GM19239 (cell line): ENCODE data around the gene PRKAA2.

ENCODE experiments used
- DNase-seq: peaks from one replicate; pipeline ENCODE4 v3.0.0; 2011; ENCODE audit warnings: low spot score; ENCODE audit not compliant: insufficient read length
- FAIRE-seq: peaks from 2 replicates; lab custom pipeline; 2011; peaks lifted over from hg19 to GRCh38; lab: Jason Lieb, UNC

The PRKAA2 gene

GRCh38 chr1:56648546-56648945 lies 3.4 kb downstream of the PRKAA2 start:
- FAIRE-seq (no peak), DNase-seq (no peak)

- FAIRE-seq (no peak), DNase-seq (no peak)
Measured at GRCh38 chr1:56654126-56654923, 9.2 kb downstream of the PRKAA2 start.

- DNase-seq = no peak
Measured at GRCh38 chr1:56655991-56656613, 11.0 kb downstream of the PRKAA2 start.

DNA sequence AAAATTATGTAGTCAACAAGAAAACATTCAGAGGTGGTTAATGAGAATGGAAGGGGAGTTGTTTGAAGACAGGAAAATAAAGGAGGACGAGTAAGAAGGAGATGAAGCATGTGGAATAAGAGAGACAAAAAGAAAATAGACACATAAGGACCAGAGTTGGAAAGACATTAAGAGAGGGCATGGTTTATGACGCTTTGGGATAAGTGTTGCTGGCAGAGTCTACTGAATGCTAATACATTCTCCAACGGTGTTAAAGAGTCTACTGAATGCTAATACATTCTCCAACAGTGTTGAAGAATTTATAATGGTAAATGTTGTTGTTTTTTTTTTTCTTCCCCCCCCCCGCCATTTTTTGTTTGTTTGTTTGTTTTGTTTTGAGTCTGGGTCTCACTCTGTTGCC lies 13.1 kb downstream of the PRKAA2 start:
- FAIRE-seq = no peak

More at GRCh38 chr1:56655991-56656613, 11.0 kb downstream of the PRKAA2 start:
- FAIRE-seq = no peak

DNA sequence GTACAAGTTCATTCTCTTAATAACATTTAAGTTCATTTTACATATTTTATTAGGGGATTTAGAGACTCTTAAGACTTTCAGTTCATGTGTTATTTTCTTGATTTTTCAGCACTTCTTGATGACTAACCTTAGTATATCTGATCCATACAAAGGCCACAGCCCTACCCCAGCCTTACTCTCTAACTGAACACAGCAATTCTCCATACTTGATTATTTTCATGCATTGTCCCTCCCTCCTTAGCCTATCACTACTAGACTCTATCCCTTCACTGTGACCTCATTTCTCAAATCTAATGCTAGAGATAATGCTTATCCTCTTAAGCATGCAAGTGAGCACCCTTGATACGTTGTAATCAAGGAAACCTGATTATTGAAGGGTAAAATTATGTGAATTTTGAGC lies 15.2 kb downstream of the PRKAA2 start:
- DNase-seq (no peak), FAIRE-seq (no peak)

More for the DNA sequence above, 13.1 kb downstream of the PRKAA2 start:
- DNase-seq = no peak

DNA sequence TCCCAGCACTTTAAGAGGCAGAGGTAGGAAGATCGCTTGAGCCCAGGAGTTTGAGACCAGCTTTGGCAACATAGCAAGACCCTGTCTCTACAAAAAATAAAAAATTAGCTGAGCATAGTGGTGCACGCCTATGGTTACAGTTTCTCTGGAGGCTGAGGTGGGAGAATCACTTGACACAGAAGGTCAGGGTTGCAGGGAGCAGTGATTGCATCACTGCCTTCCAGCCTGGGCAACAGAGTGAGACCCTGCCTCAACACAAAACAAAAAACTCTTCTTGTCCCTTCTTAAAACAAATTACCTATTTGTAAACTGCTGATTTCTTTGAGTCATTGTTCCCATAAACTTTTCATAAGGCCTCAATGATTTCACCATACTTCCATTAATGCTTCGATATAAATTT lies 18.7 kb downstream of the PRKAA2 start:
- no peak for FAIRE-seq

GRCh38 chr1:56665384-56665783 lies 20.3 kb downstream of the PRKAA2 start:
- no peak for FAIRE-seq

More for the DNA sequence above, 18.7 kb downstream of the PRKAA2 start:
- DNase-seq = no peak

DNA sequence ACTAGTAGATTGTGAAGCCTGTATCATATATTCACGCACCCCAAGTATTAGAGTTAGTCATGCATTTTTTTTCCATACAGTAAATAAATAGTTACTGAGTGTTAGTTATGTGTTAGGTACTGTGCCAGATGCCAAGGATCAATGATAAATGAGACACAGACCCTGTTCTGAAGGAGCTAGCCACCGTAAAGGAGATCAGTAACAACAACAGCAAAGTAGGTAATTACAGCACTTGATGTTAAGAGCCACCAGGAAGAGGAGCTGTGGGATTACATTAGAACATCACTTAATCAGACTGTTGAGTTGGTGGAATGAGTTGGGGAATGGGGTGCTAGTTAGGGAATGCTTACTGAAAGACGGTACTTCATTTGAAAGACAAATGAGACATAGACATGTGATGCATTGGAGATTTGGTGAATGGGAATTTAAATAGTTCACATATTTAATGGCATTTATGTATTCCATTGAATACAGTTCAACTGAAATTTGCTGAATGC lies 21.0 kb downstream of the PRKAA2 start:
- DNase-seq (no peak), FAIRE-seq (no peak)

More at GRCh38 chr1:56665384-56665783, 20.3 kb downstream of the PRKAA2 start:
- no peak for DNase-seq

GRCh38 chr1:56670350-56670749 lies 25.2 kb downstream of the PRKAA2 start:
- no peak for FAIRE-seq

GRCh38 chr1:56671085-56671484 lies 26.0 kb downstream of the PRKAA2 start:
- no peak for FAIRE-seq
- DNase-seq = no peak

More at GRCh38 chr1:56670350-56670749, 25.2 kb downstream of the PRKAA2 start:
- DNase-seq = no peak

DNA sequence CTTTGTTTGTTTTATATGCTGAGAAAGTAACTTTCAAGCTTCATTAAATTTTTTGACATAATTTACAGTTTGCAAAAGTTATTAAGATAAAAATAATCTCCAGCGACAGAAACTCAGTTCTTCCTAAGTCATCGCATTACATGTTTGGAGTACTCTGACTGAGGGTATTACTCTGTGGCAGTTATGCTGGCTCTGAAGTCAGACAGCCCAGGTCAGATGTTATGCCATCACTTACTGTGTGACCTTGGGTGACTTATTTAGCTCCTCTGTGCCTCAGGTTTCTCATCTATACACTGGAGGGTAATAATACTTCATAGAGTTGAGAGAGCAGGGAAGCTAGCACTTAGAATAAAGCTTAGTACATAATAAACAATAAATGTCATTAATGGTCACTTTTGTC lies 26.4 kb downstream of the PRKAA2 start:
- no peak for FAIRE-seq
- DNase-seq = no peak

DNA sequence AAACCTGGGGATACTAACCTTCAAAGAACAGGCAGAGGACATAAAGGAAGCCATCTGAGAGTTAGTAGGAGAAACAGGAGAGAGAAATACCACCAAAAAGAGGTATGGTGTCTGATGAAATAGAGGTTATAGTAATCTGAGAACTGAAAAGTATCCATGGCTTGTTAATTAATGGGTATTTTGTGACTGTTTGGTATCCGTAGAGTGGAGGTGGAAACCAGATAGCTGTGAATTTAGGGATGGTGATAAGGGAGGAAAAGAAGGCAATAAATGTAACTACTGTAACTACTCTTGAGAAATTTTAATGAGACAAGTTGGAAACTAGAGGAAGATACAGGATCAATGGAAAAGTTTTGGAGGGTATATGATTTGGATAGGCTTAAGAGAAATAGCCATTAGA lies 27.5 kb downstream of the PRKAA2 start:
- no peak for FAIRE-seq
- DNase-seq = no peak

GRCh38 chr1:56675763-56676162 lies 30.6 kb downstream of the PRKAA2 start:
- DNase-seq (no peak), FAIRE-seq (no peak)

GRCh38 chr1:56676571-56677035 lies 31.5 kb downstream of the PRKAA2 start:
- DNase-seq = no peak

DNA sequence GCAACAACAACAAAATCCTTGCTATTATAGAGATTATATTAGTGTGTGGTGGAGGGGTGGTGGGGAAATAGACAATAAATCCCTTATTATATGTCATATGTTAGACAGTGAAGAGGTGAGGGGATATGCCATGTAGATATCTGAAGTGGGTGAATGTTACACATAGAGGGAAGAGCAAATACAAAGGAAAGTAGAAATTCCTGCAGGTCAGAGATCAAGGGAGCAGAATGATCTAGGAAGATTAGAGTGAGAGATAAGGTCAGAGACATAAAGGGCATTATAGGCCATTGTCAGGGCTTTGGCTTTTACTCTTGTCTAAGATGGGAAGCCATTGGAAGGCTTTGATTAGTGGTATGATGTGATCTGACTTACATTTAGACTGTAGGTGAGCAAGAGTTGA lies 38.5 kb downstream of the PRKAA2 start:
- DNase-seq (no peak), FAIRE-seq (no peak)

More at GRCh38 chr1:56676571-56677035, 31.5 kb downstream of the PRKAA2 start:
- no peak for FAIRE-seq

DNA sequence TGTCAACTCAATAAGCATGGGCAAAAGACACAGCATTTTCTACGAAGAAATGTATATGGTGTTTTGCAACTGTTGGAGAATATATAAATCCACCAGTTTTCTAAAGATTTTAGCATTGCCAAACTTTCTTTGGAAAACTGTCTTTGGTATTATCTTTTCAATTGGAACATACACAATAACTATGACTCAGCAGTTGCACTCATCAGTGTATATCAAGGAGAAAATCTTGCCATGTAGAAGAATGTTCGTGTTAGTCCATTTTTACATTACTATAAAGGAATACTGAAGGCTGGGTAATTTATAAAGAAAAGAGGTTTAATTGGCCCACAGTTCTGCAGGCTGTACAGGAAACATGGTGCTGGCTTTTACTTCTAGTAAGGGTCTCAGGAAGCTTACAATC lies 41.1 kb downstream of the PRKAA2 start:
- FAIRE-seq (no peak), DNase-seq (no peak)

DNA sequence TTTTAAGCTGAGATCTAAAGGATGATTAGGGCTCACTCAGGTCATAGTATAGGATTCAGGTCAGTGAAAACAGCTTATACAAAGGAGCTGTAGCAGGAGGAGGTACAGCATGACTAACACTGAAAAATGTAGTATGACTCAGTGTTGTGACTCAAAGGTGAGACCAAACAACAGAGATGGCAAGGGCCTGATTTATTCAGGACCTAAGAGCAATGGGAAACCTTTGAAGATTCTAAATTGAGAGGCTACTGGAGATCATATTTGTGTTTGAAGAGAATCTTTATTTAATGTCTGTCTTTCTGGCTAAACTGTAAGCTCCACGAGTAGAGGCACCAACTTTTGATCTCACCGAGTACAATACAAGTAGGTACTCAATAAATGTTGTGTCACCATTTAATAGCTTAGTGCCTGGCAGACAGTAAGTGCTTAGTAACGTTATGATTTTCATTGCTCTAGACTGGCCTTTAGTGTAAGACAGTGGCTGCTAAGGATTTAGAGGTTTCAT lies 43.5 kb downstream of the PRKAA2 start:
- FAIRE-seq = no peak
- DNase-seq = no peak

DNA sequence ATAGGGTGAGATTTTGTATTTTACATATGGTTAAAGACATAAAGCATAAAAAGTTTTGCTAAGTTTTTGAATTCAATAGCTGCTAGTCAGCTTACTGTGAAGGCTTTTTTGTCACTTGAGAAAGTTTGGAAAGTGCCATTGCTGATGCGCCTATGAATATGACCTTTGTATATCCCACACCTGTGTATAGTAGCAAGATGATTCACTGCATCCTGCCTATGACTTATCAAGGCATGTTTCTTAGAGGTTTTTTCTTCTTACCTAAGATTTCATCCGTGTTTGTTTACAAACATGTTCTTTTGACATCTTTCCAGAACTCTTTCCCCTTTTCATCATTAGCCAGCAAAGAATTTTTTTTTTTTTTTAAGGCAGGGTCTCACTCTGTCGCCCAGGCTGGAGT lies 51.5 kb downstream of the PRKAA2 start:
- FAIRE-seq (no peak), DNase-seq (no peak)

- DNase-seq (no peak), FAIRE-seq (no peak)
Measured at GRCh38 chr1:56703747-56704146, 58.6 kb downstream of the PRKAA2 start.

DNA sequence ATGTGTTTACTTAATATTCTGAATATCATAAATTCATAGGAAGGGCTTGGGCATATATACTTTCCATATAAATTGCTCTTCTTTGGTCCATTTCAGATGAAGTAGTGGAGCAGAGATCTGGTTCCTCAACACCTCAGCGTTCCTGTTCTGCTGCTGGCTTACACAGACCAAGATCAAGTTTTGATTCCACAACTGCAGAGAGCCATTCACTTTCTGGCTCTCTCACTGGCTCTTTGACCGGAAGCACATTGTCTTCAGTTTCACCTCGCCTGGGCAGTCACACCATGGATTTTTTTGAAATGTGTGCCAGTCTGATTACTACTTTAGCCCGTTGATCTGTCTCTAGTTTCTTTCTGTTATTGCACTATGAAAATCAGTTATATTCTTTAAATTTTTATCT lies 62.3 kb downstream of the PRKAA2 start:
- DNase-seq (no peak), FAIRE-seq (no peak)

- FAIRE-seq (peak; percentile 68), DNase-seq (peak; percentile 1)
Measured at GRCh38 chr1:56709269-56709880, 64.3 kb downstream of the PRKAA2 start.
